Sigmoid colon (tissue), 7 donors: ENCODE data around the gene CAPSL. TPM values are rescaled to one million over a fixed set of nuclear protein-coding genes. Genes with fewer than 3 reads are reported as not detected.
"Not testable (repeated sequence)": the region's sequence is repeated elsewhere in the genome, so short reads cannot be mapped to it uniquely, and the experiment has no call there.

Source experiments
- DNase-seq: peaks from one replicate; pipeline ENCODE4 v3.0.0-alpha.2; 2019
- H3K27ac ChIP-seq, 4 donors: fragments of 200-600 bp; sonication (generic); one replicate each; pipeline ENCODE4 v1.5.1; 2016 to 2019; ENCODE audit warnings: mild to moderate bottlenecking in 1 of 4
- H3K27me3 ChIP-seq, 3 donors: fragments of 200-600 bp; sonication (generic); one replicate each; pipeline ENCODE4 v1.5.1; 2019; ENCODE audit warnings: mild to moderate bottlenecking in 1 of 3
- H3K36me3 ChIP-seq, 4 donors: fragments of 200-600 bp; sonication (generic); one replicate each; pipeline ENCODE4 v1.5.1; 2016 to 2019
- H3K4me1 ChIP-seq, 4 donors: fragments of 200-600 bp; sonication (generic); one replicate each; pipeline ENCODE4 v1.5.1; 2017 to 2019
- H3K4me3 ChIP-seq, 4 donors: fragments of 200-600 bp; sonication (generic); one replicate each; pipeline ENCODE4 v1.5.1; 2017 to 2019; ENCODE audit warnings: mild to moderate bottlenecking in 2 of 4, moderate library complexity in 1 of 4
- H3K9me3 ChIP-seq, 4 donors: fragments of 200-600 bp in 3 of 4; sonication (generic) in 3 of 4; one replicate each; pipeline versions ENCODE4 v1.5.1 to v1.6.1; 2013 to 2019
- EP300 ChIP-seq, 4 donors: sonication (generic); formaldehyde crosslinking; IDR thresholded peaks; one replicate each; pipeline ENCODE4 v1.6.1; 2017; ENCODE audit warnings: antibody characterized with exemption in 4 of 4
- POLR2A ChIP-seq, 2 donors: fragments of 450-650 bp; IDR thresholded peaks; one replicate each; pipeline ENCODE4 v1.6.1; 2016; ENCODE audit warnings: antibody characterized with exemption in 2 of 2, mild to moderate bottlenecking in 2 of 2, moderate library complexity in 2 of 2
- POLR2AphosphoS5 ChIP-seq, 4 donors: sonication (generic); formaldehyde crosslinking; IDR thresholded peaks; one replicate each; pipeline ENCODE4 v1.6.1; 2017; ENCODE audit warnings: antibody characterized with exemption in 4 of 4
- WGBS, 2 donors: extraction: QIAGEN DNeasy Blood & Tissue Kit; methylation state at CpG; one replicate each; pipeline ENCODE4 v1.1.7; 2013; 5-methylcytosine and 5-hydroxymethylcytosine counted together
- intact Hi-C: fragments of 100-400 bp; cut with DNase I; formaldehyde crosslinking; loops from one replicate; pipeline ENCODE4 v1.15.1; 2023
- polyA plus RNA-seq, 3 donors: library from polyadenylated mRNA; stranded (reverse); fragments of 200-250 nt; gene quantifications; one replicate each; pipeline ENCODE4 v1.2.3, GENCODE V29; 2013
- total RNA-seq, 4 donors: library from RNA; depleted of rRNA; stranded (reverse); fragments of >200 nt; gene quantifications; one replicate each; pipeline ENCODE4 v1.1.0, GENCODE V29; 2016
- TF ChIP-seq, protein P1 (sequence below), 4 experiments: fragments of 450-650 bp in 3 of 4; fragments of 200-600 bp in 1 of 4; IDR thresholded peaks; one replicate each; pipeline ENCODE4 v1.5.1; 2016 to 2019; ENCODE audit warnings: antibody characterized with exemption in 4 of 4, mild to moderate bottlenecking in 3 of 4, moderate library complexity in 2 of 4
- donor health status: healthy with polysubstance abuse.
- donor health status: Bipolar disorder and iron deficiency.
- donor health status: healthy.

CAPSL gene
- total and polyA plus RNA-seq, 7 donors, result not detected

DNA sequence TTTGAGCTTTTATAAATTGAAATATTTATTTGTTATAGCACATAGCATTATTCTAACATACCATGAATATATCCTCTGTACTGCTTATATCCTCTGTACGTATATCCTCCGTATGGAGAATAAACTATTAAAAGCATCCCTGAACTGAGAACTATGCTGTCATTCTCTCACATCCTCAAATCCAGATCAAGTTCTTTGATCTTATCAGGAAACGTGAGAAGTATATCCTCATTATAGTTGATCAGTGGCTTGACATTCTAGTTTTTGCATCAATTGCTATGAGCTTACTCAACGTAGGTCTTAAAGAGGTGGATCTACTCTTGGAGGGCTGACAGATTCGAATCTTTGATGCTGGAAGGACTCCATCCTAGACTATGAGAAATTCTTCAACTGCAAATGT lies 44.3 kb downstream of the CAPSL start:
- WGBS, 2 donors, result 76 to 81% methylated on average over 5 of the region's 5 CpGs
- intact Hi-C loops, result no loop called here
- DNase-seq, result no peak
- Histone ChIP-seq H3K4me3 (no peak overlapping the region), H3K27ac (no peak overlapping the region), H3K4me1 (no peaks in the 10 kb centered on the region), H3K27me3 (no peaks in the 10 kb centered on the region), H3K36me3 (no peaks in the 10 kb centered on the region), H3K9me3 (no peaks in the 10 kb centered on the region)
- no peak for TF ChIP-seq EP300 (IDR thresholded peaks at IDR 0.05)
- TF ChIP-seq POLR2A (IDR thresholded peaks at IDR 0.05), result no peak
- no peak for TF ChIP-seq POLR2AphosphoS5 (IDR thresholded peaks at IDR 0.05)
- TF ChIP-seq, protein P1, sequence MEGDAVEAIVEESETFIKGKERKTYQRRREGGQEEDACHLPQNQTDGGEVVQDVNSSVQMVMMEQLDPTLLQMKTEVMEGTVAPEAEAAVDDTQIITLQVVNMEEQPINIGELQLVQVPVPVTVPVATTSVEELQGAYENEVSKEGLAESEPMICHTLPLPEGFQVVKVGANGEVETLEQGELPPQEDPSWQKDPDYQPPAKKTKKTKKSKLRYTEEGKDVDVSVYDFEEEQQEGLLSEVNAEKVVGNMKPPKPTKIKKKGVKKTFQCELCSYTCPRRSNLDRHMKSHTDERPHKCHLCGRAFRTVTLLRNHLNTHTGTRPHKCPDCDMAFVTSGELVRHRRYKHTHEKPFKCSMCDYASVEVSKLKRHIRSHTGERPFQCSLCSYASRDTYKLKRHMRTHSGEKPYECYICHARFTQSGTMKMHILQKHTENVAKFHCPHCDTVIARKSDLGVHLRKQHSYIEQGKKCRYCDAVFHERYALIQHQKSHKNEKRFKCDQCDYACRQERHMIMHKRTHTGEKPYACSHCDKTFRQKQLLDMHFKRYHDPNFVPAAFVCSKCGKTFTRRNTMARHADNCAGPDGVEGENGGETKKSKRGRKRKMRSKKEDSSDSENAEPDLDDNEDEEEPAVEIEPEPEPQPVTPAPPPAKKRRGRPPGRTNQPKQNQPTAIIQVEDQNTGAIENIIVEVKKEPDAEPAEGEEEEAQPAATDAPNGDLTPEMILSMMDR (IDR thresholded peaks at IDR 0.05), result no peak

DNA sequence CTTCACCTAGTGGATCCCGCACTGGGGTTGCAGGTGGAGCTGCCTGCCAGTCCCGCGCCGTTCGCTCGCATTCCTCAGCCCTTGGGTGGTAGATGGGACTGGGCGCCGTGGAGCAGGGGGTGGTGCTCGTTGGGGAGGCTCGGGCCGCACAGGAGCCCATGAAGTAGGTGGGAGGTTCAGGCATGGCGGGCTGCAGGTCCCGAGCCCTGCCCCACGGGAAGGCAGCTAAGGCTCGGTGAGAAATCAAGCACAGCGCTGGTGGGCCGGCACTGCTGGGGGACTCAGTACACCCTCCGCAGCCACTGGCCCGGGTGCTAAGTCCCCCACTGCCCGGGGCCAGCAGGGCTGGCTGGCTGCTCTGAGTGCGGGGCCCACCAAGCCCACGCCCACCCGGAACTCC lies 45.6 kb downstream of the CAPSL start:
- H3K9me3 ChIP-seq, DNase-seq, H3K27ac ChIP-seq, intact Hi-C loops, H3K4me3 ChIP-seq, H3K4me1 ChIP-seq, H3K27me3 ChIP-seq, H3K36me3 ChIP-seq: not testable (repeated sequence)
- WGBS, 2 donors, result 96 to 97% methylated on average over 23 of the region's 23 CpGs

DNA sequence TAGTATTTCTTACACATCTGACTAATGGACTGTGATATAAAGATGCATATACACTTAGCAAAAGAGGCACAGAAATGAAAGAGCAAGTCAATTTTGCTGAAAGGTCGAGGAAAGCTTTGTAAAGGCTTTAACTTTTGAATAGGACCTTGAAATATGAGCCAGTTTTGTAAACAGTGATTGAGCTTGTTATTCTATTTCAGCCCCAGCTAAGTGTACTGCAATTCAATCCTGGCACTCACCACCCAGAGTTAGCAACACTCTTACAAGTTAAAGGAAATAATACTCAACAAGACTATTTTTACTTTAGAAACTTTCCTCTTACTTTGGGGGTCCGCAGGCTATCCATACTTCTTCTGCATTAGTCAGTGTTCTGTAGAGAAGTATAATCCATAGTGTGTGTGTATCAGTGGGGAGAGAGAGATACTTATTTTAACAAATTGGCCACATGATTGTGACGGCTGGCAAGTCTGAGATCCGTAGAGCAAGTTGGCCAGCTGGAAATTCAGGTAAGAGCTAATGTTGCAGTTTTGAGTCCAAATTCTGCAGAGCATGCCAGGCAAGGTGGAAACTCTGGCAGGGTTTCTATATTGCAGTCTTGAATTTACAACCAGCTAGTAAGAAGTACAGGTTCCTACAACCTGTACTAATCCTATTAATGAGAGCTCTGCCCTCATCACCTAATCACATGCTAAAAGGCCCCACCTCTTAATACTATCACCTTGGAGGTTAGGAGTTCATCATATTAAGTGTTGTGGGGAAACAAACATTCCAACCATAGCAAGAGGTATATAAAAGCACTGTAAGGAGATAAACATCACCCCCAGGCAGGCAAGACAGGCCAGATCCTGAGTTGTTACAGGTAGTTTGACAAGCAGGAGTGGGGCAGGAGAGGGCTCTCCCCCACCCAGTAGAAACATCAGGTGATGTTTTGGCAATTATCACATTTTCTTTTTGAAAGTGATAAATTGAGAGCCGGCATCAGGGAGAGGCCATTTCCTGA lies 48.1 kb downstream of the CAPSL start:
- H3K4me1 ChIP-seq, result no peaks in the 10 kb centered on the region
- intact Hi-C loops, result no loop called here
- H3K27me3 ChIP-seq, result no peaks in the 10 kb centered on the region
- 62 to 72% methylated on average over 5 of the region's 5 CpGs for WGBS, 2 donors
- DNase-seq, result no peak
- no peaks in the 10 kb centered on the region for H3K36me3 ChIP-seq
- TF ChIP-seq EP300 (IDR thresholded peaks at IDR 0.05), result no peak
- no peak for TF ChIP-seq POLR2AphosphoS5 (IDR thresholded peaks at IDR 0.05)
- no peak for TF ChIP-seq POLR2A (IDR thresholded peaks at IDR 0.05)
- TF ChIP-seq, protein P1 (IDR thresholded peaks at IDR 0.05), result no peak
- H3K4me3 ChIP-seq, result no peak overlapping the region
- no peak overlapping the region for H3K27ac ChIP-seq
- H3K9me3 ChIP-seq, result no peaks in the 10 kb centered on the region

DNA sequence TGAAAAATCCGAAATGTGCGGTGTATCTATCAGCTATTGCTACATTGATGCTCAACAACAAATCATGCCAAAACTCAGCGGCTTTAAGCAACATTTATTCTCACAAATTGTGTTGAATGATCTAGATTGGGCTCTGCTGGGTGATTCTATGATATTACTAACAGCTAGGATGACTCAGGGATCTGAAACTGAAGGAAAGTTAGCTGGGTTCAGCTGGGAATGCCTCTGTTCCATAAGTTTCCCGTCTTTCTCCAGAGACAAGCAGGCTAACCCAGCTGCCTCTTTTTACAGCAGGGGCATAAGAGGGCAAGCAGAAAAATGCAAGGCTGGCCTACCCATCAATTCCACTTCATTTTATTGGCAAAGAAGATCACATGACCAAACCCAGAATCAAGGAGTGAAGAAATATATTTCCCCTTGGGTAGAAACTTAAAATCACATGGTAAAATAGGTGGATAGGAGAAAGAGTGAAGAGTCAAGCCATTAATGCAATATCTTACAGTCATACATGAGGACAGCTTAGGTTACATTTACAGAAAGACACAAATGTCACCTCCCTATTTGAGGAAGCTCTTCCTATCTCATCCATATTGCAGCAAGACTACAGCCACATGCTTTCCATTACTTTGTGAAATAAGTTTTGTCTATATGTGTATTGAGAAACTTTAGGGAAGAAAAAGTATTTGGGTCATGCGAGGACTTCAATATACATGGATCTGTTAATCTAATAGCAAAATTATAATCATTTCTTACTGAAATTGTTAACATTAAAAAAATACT lies 50.9 kb downstream of the CAPSL start:
- intact Hi-C loops, result no loop called here
- no peak overlapping the region for H3K27ac ChIP-seq
- no peaks in the 10 kb centered on the region for H3K27me3 ChIP-seq
- H3K4me3 ChIP-seq, result no peak overlapping the region
- TF ChIP-seq POLR2A (IDR thresholded peaks at IDR 0.05), result no peak
- TF ChIP-seq, protein P1 (IDR thresholded peaks at IDR 0.05), result no peak
- no peaks in the 10 kb centered on the region for H3K4me1 ChIP-seq
- no peaks in the 10 kb centered on the region for H3K36me3 ChIP-seq
- H3K9me3 ChIP-seq, result no peaks in the 10 kb centered on the region
- WGBS, 2 donors, result 63 to 66% methylated on average over 5 of the region's 5 CpGs
- no peak for DNase-seq

DNA sequence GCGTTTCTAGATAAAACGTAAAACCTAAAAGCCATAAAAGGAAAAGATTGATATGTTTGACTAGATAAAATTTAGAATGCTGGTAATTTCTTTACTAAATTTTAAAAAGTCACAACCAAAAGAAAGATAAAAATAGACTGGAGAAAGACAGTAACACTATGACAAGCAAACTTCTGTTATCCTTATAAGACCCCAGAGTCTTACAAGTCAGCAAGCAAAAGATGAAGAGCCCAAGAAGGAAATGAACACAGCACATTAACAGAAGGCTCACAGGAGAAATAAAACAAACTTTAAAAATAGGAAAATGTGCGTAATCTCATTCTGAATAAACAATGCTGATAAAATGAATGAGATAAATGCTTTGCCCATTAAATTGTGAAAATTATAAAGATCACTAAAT lies 52.0 kb downstream of the CAPSL start:
- no peaks in the 10 kb centered on the region for H3K36me3 ChIP-seq
- H3K27ac ChIP-seq, result no peak overlapping the region
- no peak for TF ChIP-seq POLR2A (IDR thresholded peaks at IDR 0.05)
- TF ChIP-seq, protein P1 (IDR thresholded peaks at IDR 0.05), result no peak
- TF ChIP-seq EP300 (IDR thresholded peaks at IDR 0.05), result no peak
- TF ChIP-seq POLR2AphosphoS5 (IDR thresholded peaks at IDR 0.05), result no peak
- H3K27me3 ChIP-seq, result no peaks in the 10 kb centered on the region
- H3K4me1 ChIP-seq, result no peaks in the 10 kb centered on the region
- no peak for DNase-seq
- no peaks in the 10 kb centered on the region for H3K9me3 ChIP-seq
- WGBS, 2 donors, result 76 to 77% methylated on average over 3 of the region's 3 CpGs
- no peak overlapping the region for H3K4me3 ChIP-seq
- intact Hi-C loops, result no loop called here
